MM.1S (cell line): ENCODE results near the gene ZNF521.

ENCODE experiments used
- DNase-seq: peaks from one replicate; pipeline ENCODE4 v3.0.0-alpha.2; 2015
- H2AFZ ChIP-seq: fragments of 300-600 bp; sonication (generic); 2 replicates; pipeline ENCODE4 v1.6.0; 2016; ENCODE audit warnings: antibody characterized with exemption, low read length
- H3F3A ChIP-seq: fragments of 300-600 bp; sonication (generic); 2 replicates; pipeline ENCODE4 v1.6.1; 2016; ENCODE audit warnings: mild to moderate bottlenecking, antibody characterized with exemption, low read length, moderate library complexity, mixed read lengths; ENCODE audit not compliant: insufficient read depth
- H3K27ac ChIP-seq: fragments of 300-600 bp; sonication (generic); 2 replicates; pipeline ENCODE4 v1.5.1; 2016; ENCODE audit warnings: mild to moderate bottlenecking, low read length
- H3K27me3 ChIP-seq: fragments of 300-600 bp; sonication (generic); replicated peaks from 2 replicates; pipeline ENCODE4 v1.6.0; 2016; ENCODE audit warnings: low read length; ENCODE audit not compliant: insufficient read depth
- H3K36me3 ChIP-seq: fragments of 300-600 bp; sonication (generic); replicated peaks from 2 replicates; pipeline ENCODE4 v1.6.1; 2016; ENCODE audit warnings: mild to moderate bottlenecking, low read length, mixed read lengths; ENCODE audit not compliant: insufficient read depth
- H3K4me1 ChIP-seq: fragments of 300-600 bp; sonication (generic); 2 replicates; pipeline ENCODE4 v1.6.1; 2016; ENCODE audit warnings: low read length, mixed read lengths
- H3K4me2 ChIP-seq: fragments of 300-600 bp; sonication (generic); 2 replicates; pipeline ENCODE4 v1.6.0; 2016; ENCODE audit warnings: low read depth, low read length
- H3K4me3 ChIP-seq: fragments of 300-600 bp; sonication (generic); 2 replicates; pipeline ENCODE4 v1.5.1; 2016; ENCODE audit warnings: low read length, mixed read lengths
- H3K79me2 ChIP-seq: fragments of 300-600 bp; sonication (generic); 2 replicates; pipeline ENCODE4 v1.6.1; 2016; ENCODE audit warnings: mixed run types, low read length, mixed read lengths
- H3K9ac ChIP-seq: fragments of 300-600 bp; sonication (generic); 2 replicates; pipeline ENCODE4 v1.6.1; 2016; ENCODE audit warnings: low read length, mixed read lengths
- H3K9me2 ChIP-seq: fragments of 300-600 bp; sonication (generic); replicated peaks from 2 replicates; pipeline ENCODE4 v1.6.1; 2016; ENCODE audit warnings: mild to moderate bottlenecking, low read length, mixed read lengths; ENCODE audit not compliant: insufficient read depth
- H3K9me3 ChIP-seq: fragments of 300-600 bp; sonication (generic); replicated peaks from 2 replicates; pipeline ENCODE4 v1.6.1; 2016; ENCODE audit warnings: mild to moderate bottlenecking, low read length, mixed read lengths; ENCODE audit not compliant: insufficient read depth
- H4K20me1 ChIP-seq: fragments of 300-600 bp; sonication (generic); 2 replicates; pipeline ENCODE4 v1.6.1; 2016; ENCODE audit warnings: mild to moderate bottlenecking, low read length, moderate library complexity, mixed read lengths; ENCODE audit not compliant: insufficient read depth
- CTCF ChIP-seq: fragments of 300-600 bp; sonication (generic); IDR thresholded peaks from 2 replicates; pipeline ENCODE4 v1.5.1; 2016; ENCODE audit warnings: antibody characterized with exemption, low read length, mixed read lengths
- EZH2 ChIP-seq: fragments of 300-600 bp; sonication (generic); optimal IDR thresholded peaks from 2 replicates; pipeline ENCODE3; 2017; ENCODE audit warnings: low read depth, mild to moderate bottlenecking, antibody characterized with exemption, low read length, mixed read lengths
- EZH2phosphoT487 ChIP-seq: fragments of 300-600 bp; sonication (generic); IDR thresholded peaks from 2 replicates; pipeline ENCODE4 v1.6.1; 2018; ENCODE audit warnings: antibody characterized with exemption, low read length

ZNF521 gene

DNA sequence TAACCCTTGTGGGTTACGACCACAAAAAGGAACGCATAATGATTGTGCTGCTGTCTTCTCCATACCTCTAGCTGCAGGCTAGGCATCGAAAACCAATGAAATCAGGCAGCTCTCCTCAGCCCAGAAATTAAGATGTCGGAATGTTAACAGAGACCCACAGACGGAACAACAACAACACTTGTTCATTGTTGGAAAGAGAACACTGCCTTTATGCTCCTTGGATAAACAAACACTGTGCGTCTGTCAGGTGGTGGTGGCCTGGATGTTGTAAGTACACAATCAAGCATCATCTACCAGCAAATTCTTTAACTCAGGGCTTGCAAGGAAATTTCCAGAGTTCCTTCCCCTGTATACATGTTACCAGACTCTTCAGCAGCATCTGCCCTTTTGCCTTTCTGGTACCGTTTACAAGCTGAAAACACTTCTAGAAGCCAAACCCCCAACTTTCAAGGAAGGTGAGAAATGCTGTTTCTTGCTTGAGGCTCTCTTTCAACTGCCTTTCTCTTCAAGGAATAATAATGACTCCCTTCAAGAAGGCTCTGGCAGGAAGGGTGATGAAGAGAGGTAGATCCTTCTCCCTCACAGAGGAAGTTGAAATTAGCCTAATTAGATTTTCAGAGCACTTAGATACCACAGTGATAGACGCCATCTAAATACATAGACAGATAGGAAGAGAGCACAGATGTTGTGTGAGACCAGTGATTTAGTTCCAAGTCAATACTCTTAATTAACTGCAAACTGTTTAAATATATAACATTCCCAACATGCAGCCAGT lies 332.7 kb downstream of the ZNF521 start:
- no peaks in the 10 kb centered on the region for H3K27me3 ChIP-seq
- no peak overlapping the region for H3K4me3 ChIP-seq
- no peaks in the 10 kb centered on the region for H3K4me1 ChIP-seq
- no peak for DNase-seq
- H3K4me2 ChIP-seq: no peak overlapping the region
- no peaks in the 10 kb centered on the region for H3K36me3 ChIP-seq
- TF ChIP-seq EZH2phosphoT487: no peak
- no peak for TF ChIP-seq EZH2
- no peak for TF ChIP-seq CTCF
- no peak overlapping the region for H2AFZ ChIP-seq
- no peak overlapping the region for H3K9ac ChIP-seq
- H3K79me2 ChIP-seq: no peaks in the 10 kb centered on the region
- H3K27ac ChIP-seq: no peak overlapping the region
- H4K20me1 ChIP-seq: no peaks in the 10 kb centered on the region
- no peaks in the 10 kb centered on the region for H3F3A ChIP-seq
- no peaks in the 10 kb centered on the region for H3K9me3 ChIP-seq
- H3K9me2 ChIP-seq: no peaks in the 10 kb centered on the region

DNA sequence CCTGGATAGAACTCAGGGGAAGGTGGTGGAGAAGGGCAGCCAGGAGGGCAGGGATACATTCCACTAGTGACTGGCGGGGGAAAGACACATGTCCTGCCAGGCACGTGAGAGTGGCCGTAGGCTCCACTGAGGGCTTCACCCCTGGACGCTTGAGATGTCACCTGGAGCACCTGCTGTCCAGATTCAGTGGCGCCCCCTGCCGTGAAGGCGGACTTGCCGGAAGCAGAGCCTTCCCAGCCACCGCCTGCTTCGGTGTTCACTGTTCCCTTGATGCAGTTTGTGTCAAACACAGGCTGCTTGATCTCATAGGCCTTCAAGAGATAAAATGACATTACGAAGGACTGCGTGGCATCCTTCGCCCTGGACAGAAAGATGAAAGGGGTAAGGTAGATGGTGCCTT lies 335.3 kb downstream of the ZNF521 start:
- no peak for DNase-seq
- no peaks in the 10 kb centered on the region for H3K9me3 ChIP-seq
- H3K27me3 ChIP-seq: no peaks in the 10 kb centered on the region
- H2AFZ ChIP-seq: no peak overlapping the region
- no peak overlapping the region for H3K4me2 ChIP-seq
- no peak overlapping the region for H3K4me3 ChIP-seq
- TF ChIP-seq EZH2phosphoT487 (no peak), EZH2 (no peak), CTCF (no peak)
- H3K9me2 ChIP-seq: no peaks in the 10 kb centered on the region
- no peaks in the 10 kb centered on the region for H3K4me1 ChIP-seq
- no peaks in the 10 kb centered on the region for H3K79me2 ChIP-seq
- no peak overlapping the region for H3K27ac ChIP-seq
- no peaks in the 10 kb centered on the region for H3K36me3 ChIP-seq
- no peak overlapping the region for H3K9ac ChIP-seq
- H4K20me1 ChIP-seq: no peaks in the 10 kb centered on the region
- H3F3A ChIP-seq: no peaks in the 10 kb centered on the region

DNA sequence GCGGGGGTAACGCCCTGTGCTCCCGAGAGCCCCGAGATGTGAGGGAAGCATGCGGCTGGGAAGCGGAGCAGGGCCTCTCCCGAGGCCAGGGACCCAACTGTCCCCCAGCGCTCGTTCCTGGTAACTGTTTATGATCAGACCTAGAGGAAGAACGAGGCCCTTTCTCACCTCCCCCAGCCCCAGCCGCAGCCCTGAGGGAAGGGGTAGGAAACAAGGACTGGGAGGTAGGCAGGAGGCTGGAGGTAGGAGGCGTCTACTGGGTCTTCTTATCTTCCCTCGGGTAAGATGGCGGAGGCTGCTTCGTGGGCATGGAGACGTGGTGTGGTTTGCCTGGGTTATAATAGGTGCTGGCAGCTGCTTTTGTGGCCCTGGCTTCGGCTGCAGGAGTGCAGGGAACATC lies 335.8 kb downstream of the ZNF521 start:
- DNase-seq: no peak
- no peaks in the 10 kb centered on the region for H3K4me1 ChIP-seq
- no peak overlapping the region for H2AFZ ChIP-seq
- no peaks in the 10 kb centered on the region for H3F3A ChIP-seq
- no peaks in the 10 kb centered on the region for H4K20me1 ChIP-seq
- TF ChIP-seq EZH2: no peak
- no peak for TF ChIP-seq EZH2phosphoT487
- TF ChIP-seq CTCF: no peak
- H3K4me3 ChIP-seq: no peak overlapping the region
- H3K36me3 ChIP-seq: no peaks in the 10 kb centered on the region
- no peak overlapping the region for H3K4me2 ChIP-seq
- no peaks in the 10 kb centered on the region for H3K9me2 ChIP-seq
- H3K27ac ChIP-seq: no peak overlapping the region
- no peaks in the 10 kb centered on the region for H3K27me3 ChIP-seq
- H3K9me3 ChIP-seq: no peaks in the 10 kb centered on the region
- H3K9ac ChIP-seq: no peak overlapping the region
- no peaks in the 10 kb centered on the region for H3K79me2 ChIP-seq
